Muscle of arm (tissue), 14 donors: ENCODE data around the gene ARHGAP36. TPM values are rescaled to one million over a fixed set of nuclear protein-coding genes. Genes with fewer than 3 reads are reported as not detected.

Source experiments
- DNase-seq: peaks from one replicate; pipeline ENCODE4 v3.0.0-alpha.2; 2013
- long read RNA-seq, 11 donors: transcript quantifications; one replicate each; lab custom pipeline, GENCODE V29; 2026
- polyA plus RNA-seq, 12 donors: library from polyadenylated mRNA; unstranded; fragments of 120-200 nt; gene quantifications; one replicate each; pipeline ENCODE4 v1.2.1, GENCODE V29; 2013; ENCODE audit not compliant: insufficient read length in 12 of 12

Gene ARHGAP36, protein sequence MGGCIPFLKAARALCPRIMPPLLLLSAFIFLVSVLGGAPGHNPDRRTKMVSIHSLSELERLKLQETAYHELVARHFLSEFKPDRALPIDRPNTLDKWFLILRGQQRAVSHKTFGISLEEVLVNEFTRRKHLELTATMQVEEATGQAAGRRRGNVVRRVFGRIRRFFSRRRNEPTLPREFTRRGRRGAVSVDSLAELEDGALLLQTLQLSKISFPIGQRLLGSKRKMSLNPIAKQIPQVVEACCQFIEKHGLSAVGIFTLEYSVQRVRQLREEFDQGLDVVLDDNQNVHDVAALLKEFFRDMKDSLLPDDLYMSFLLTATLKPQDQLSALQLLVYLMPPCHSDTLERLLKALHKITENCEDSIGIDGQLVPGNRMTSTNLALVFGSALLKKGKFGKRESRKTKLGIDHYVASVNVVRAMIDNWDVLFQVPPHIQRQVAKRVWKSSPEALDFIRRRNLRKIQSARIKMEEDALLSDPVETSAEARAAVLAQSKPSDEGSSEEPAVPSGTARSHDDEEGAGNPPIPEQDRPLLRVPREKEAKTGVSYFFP
- 100 to 1,000 TPM; 114 to 644 (median 429) TPM for polyA plus RNA-seq
- long read RNA-seq, donor 1, result 0 reads
- long read RNA-seq, donor 2, transcript ARHGAP36-203 (12 exons, 2,736 nt), result major isoform, 135 of 294 reads
- long read RNA-seq, donor 2, partial matches to known transcripts, result 117 of 294 reads
- long read RNA-seq, donor 2, other reads (novel, unspliced or antisense), result 39 of 294 reads
- long read RNA-seq, donor 3, transcript ARHGAP36-203 (12 exons, 2,736 nt), result major isoform, 46 of 85 reads
- long read RNA-seq, donor 3, partial matches to known transcripts, result 38 of 85 reads
- long read RNA-seq, donor 3, other reads (novel, unspliced or antisense), result 0 of 85 reads
- long read RNA-seq, donor 4, transcript ARHGAP36-203 (12 exons, 2,736 nt), result major isoform, 39 of 65 reads
- long read RNA-seq, donor 4, partial matches to known transcripts, result 25 of 65 reads
- long read RNA-seq, donor 4, other reads (novel, unspliced or antisense), result 0 of 65 reads
- long read RNA-seq, donor 5, transcript ARHGAP36-202 (9 exons, 2,447 nt), result minor isoform, 7 of 403 reads
- long read RNA-seq, donor 5, transcript ARHGAP36-203 (12 exons, 2,736 nt), result major isoform, 111 of 403 reads
- long read RNA-seq, donor 5, partial matches to known transcripts, result 226 of 403 reads
- long read RNA-seq, donor 5, other reads (novel, unspliced or antisense), result 58 of 403 reads
- long read RNA-seq, donor 6, transcript ARHGAP36-203 (12 exons, 2,736 nt), result major isoform, 36 of 49 reads
- long read RNA-seq, donor 6, partial matches to known transcripts, result 12 of 49 reads
- long read RNA-seq, donor 6, other reads (novel, unspliced or antisense), result 0 of 49 reads
- long read RNA-seq, donor 7, transcript ARHGAP36-203 (12 exons, 2,736 nt), result major isoform, 50 of 79 reads
- long read RNA-seq, donor 7, partial matches to known transcripts, result 28 of 79 reads
- long read RNA-seq, donor 7, other reads (novel, unspliced or antisense), result 0 of 79 reads
- long read RNA-seq, donor 8, transcript ARHGAP36-203 (12 exons, 2,736 nt), result major isoform, 115 of 355 reads
- long read RNA-seq, donor 8, partial matches to known transcripts, result 211 of 355 reads
- long read RNA-seq, donor 8, other reads (novel, unspliced or antisense), result 27 of 355 reads
- long read RNA-seq, donor 9, transcript ARHGAP36-203 (12 exons, 2,736 nt), result major isoform, 19 of 43 reads
- long read RNA-seq, donor 9, partial matches to known transcripts, result 24 of 43 reads
- long read RNA-seq, donor 9, other reads (novel, unspliced or antisense), result 0 of 43 reads
- long read RNA-seq, donor 10, transcript ARHGAP36-203 (12 exons, 2,736 nt), result major isoform, 127 of 271 reads
- long read RNA-seq, donor 10, partial matches to known transcripts, result 126 of 271 reads
- long read RNA-seq, donor 10, other reads (novel, unspliced or antisense), result 14 of 271 reads
- long read RNA-seq, donor 11, transcript ARHGAP36-202 (9 exons, 2,447 nt), result minor isoform, 5 of 106 reads
- long read RNA-seq, donor 11, transcript ARHGAP36-203 (12 exons, 2,736 nt), result major isoform, 59 of 106 reads
- long read RNA-seq, donor 11, partial matches to known transcripts, result 36 of 106 reads
- long read RNA-seq, donor 11, other reads (novel, unspliced or antisense), result 6 of 106 reads

DNA sequence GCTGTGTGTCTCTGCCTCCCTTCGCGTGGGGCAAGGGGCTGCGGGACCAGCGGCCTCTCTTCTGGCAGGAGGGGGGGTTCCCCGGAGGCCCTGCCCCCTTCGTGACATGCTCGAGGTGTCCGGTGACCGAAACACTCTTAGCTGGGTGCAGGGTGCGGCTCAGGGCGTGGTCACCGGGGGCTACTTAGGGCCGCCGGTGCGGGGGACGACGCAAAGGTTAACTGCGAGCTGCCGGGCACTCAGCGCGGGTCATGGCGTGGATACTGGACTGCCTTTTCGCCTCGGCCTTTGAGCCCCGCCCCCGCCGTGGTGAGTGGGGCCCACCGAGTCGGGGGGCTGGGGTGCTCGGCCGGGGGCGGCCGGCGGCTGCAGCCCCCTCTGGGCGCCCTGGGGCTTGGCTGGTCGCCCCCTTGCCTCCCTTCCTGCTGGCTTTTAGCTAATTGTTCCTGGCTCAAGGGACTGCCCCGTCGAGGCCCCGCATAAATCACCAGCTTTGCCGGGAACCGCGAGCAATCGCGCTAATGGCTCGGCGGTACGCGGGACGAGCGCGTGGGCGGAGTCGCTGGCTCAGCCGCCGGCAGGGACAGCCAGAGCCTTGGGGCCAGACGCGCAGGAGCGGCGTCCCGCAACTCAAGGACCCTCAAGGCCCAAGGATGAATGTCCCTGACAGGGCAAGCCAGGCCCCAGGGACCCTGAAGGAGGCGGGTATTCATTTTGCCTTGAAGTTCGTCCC is at the start of gene ARHGAP36:
TSS of gene ARHGAP36 (plus strand) at position 211 of the 733 bp plus-strand sequence. CDS start 23,320 bp downstream, outside the sequence.
- no peak for DNase-seq

DNA sequence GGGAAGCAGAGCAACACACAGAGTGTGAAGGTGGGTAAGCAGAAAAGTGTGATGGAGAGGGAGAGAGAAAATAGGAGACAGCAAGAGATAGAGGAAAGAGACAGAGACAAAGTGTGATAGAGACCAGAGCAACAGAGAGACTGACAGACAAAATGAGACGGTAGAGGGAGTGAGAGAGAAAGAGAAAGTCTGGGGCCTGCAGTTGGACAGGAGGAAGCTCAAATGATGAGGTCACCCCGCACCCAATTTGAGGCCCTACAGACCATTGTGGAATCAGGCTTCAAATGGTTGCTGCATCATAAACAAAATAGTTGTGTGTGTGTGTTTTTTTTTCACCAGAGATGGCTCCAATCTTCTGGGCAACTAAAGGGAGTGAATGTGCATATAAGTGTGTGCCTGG is 48.0 kb upstream of the ARHGAP36 start:
- no peak for DNase-seq

DNA sequence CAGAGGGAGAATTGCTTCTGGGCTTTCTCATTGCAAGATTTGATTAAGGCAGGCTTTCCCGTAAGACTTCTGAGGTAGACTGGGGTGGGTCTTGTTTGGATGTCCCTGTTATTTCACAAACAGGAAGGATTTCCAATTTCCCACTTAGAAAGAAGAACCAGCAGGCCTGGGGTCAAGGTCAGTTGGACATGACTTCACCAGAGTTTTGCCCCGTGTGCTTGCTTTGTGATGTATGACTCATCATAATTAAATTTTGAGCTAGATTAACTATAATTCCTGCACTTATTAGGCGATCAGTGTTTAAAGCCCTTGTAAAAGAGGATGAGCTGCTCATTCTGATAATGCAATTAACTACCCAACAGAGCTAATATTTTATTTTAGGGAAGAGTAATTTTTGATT is 32.8 kb upstream of the ARHGAP36 start:
- DNase-seq, result no peak

DNA sequence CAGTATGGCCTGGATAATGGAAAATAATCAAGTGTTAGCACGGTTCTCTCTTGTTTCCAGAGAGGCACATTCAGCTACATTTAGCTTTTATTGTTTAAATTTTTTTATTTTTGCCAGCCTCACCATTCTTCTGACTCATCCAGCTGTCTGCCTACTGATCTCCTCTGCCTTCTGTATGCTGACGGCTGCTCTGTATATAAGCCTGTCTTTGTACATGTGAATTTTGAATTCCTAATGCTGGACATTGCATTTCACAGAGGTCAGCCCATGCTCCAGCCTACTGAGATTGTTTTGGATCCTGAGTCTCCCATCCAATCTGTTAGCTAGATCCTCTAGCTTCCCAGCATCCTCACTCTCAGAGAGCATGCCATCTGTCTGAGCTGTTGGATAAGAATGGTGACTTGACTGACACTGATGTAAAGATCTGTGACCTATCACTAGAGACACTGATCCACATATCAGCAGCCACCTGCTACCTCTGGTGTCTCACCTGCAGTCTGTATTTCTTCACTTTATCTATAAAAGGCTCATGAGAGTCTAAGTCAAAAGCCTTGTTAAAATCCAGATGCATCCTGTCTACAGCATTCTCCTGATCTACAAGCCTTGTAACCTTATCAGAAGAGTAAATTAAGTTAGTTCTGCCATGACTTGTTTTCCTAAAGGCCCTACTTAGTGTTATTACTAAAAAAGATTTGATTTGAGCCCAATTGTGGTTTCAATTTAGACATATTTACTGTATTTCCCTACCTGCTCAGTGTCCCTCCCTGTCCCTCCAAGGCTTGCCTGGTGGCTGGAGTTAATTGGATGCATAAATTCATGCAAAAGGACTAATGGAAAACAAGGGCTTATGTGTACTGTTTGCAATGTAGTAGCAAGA is 25.6 kb upstream of the ARHGAP36 start:
- DNase-seq, result no peak

DNA sequence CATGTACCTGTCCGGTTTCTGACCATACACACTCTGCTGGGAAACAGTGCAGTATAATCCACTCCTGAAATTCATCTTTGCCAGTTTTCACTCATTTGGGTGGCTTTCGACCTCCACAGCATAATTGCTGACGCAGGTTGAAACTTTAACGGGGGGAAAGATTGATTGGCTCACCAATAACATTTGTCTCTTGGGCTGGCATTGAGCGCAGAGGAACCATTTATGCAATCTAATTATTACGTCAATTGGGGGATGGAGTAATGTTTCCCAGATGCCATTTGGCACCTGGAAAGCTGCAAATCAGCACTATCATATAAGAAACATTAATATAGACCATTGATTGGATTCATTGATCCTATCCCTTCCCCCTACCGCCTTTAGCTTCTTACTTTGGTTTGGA is 24.1 kb upstream of the ARHGAP36 start:
- DNase-seq, result no peak

DNA sequence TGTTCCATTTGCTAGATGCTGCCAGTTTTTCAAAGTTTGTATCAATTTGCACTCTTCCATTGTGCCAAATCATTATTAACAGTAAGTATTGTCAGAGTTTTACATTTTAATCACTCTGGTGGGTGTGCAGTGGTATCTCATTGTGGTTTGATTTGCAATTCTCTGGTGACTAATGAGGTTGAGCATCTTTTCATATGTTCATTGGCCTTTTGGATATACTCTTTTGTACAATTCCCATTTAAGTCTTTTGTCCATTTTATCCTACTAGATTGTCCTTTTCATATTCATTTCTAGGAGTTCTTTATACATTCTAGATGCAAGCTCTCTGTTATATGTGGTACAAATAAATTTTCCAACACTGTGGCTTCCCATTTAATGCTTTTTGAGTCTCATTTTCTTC is 17.4 kb upstream of the ARHGAP36 start:
- no peak for DNase-seq

DNA sequence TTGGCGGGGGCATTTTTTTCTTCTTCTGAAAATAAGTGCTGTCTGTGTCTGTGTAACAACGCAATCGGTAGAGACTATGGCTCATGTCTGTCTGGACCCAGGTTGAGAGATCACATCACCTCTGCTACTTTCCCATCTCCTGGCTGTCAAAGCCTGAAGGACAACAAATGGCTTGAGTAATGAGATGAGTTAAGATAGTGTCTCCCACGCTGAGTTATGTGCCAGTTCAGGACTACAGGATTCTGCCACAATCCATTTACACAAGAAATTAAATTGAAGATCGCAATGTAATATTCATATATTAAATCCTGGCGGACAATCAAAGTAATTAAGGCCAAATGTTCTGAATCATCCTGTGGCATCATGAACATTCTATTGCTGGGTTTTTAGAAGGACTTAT is 16.5 kb upstream of the ARHGAP36 start:
- DNase-seq, result no peak

DNA sequence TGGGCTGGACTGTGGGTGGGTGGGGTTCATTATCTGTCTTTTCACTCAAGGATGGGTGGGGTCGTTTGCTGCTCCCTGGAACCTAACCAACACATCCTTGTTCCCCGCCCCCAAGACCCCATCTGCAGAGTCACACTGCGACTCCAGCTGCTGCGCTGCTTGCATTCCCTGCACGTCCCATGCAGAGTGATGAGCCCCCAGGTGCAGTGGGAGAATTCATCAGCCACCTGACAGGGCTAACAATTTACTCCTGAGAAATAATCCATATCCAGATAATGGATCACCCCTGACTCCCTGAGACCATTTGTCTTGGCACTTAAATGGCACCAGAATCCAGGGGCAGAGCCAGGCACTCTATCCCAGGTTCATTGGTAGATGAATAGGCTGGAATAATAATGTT is 12.4 kb upstream of the ARHGAP36 start:
- no peak for DNase-seq

DNA sequence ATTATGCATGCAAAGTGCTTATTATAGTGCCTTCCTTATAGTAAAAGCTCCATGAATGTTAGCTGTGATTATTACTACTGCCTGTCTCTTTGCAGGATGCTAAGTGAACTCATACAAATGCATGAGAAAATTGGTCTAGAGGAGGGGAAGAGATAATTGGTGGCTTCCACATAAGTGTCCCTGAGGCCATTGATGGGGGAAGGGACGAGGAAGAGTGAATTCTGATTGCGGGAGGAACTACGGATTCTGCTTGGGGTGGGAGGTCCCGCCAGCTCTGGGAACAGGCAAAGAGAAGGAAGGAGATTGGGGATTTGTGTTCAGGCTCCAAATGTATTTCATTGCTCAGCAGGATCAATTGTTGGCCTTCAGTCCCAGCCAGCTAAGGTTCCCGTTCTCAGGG is 11.6 kb upstream of the ARHGAP36 start:
- no peak for DNase-seq

DNA sequence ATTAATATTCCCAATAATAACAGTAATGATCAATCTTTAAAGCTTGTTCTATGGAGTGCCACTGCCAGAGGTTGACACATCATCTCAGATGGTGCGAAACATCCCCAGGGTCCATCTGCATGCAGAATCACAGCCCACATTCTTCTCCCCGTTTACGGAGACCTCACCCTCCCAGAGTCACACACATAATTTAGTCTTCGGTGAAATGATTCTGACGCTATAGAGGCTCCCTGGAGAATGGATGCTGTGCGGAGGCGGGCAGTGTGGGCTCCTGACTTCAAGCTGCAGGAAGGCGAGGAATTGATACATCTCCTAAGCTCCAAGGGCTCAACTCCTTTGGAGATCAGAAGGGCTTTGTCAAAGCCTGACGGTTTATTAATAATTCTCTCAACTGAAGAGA is 11.0 kb upstream of the ARHGAP36 start:
- no peak for DNase-seq

DNA sequence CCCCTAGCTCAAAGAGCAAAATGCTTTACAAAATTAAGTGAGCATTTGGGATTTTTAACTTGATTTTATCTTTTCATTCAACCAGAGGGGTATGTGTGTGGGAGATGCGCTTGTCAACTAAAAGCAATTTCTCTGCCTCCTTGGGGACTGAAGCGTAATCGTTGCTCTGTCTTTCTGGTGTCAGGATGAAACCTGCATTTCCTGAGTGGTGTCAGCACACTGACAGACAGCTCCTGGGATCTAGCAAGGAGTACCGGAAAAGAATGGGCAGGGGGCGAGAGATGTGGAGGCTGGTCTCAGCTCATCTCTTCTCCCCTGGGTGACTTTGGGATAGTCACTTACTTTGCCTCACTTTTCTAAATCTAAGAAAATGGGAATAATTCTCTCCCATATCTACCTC is 5.1 kb upstream of the ARHGAP36 start:
- DNase-seq, result no peak

DNA sequence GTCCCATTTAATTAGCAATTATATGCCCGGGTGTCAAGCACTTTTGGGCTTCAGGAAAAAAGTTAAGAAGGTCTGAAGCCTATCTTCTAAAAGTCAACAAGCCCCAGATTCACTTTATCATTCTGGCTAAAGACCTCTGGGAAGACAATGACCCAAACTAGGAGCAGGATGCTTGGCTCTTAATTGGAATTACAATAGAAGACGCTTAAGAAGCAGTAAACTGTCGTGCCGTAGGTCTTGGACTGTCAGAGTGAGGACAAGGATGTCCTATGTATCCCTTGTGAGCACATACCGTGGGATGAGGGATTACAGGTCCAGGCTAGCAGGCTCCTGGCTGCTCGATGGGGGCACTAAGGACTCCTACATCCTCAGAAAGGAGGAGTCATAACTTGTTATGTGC is 3.2 kb upstream of the ARHGAP36 start:
- no peak for DNase-seq

DNA sequence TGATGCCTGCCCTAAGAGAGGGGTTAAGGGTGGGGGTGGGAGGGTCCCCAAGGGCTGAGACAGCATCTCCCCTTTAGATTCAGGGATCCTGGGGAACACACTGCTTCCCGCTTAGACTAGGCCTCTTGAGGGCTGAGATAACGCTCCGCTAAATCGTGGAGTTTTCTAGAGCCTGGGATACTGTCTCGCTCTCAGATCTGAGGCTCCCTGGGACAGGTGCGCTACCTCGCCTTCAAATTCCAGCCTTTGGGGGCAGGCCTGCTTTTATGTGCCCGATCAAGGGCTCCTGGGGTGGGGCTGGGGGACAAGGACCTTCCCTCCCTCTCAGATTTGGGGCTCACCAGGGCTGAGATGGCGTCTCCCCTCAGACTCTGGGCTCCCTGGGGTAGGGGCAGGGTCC is 440 bp upstream of the ARHGAP36 start:
- no peak for DNase-seq

DNA sequence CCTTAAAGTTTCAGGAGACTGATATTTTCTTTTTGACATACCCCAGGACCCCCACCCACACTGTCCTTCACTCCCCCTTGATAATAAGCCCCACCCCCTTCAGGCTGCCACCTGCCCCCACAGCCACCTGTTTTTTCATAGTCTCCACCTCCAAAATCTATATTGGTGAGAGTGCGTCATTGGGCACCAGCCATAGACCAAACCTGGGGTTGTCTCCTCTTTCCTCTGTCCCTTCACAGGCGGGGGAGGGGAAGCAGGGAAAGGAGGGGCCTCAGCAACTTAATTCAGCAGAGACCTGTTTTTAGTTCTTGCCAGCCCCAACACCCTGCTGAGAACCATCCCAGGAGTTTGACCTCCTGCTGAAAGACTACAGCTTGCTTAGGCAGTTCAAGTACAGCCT is 1.1 kb downstream of the ARHGAP36 start:
- no peak for DNase-seq

DNA sequence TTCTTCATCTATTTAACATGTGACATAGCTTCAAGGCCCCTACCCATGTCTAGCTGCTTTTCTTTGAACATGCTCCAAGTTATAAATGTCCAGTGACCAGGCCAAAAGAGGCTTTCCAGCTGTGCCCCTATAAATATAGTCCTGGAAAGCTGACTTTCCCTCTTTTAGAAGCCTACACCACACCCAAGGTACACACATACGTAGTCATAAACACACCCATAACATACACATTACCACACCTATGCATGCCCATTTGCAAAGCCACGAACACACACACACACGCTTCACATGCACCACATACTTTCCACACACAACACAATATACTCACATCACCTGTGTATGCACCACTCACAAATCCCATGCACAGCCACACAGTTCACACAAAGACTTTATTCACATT is 2.0 kb downstream of the ARHGAP36 start:
- no peak for DNase-seq

DNA sequence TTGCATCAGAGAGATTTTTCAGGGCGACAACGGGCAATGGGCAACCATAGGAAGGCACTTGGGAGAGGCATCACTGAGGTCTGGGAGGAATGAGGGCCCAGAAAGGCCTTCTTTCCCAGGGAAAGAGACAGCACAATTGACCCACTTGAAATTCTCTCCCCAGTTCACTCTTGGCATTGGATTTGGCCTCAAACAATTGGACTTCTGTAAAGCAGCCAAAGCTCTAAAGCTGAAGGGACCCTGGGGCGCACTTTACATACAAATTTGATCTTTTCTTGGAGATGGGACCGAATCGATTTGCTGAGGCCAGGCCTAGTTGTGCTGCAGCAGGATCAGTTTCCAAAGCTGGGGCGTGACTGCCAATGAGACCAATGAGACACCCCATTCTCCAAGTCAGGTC is 3.2 kb downstream of the ARHGAP36 start:
- no peak for DNase-seq

DNA sequence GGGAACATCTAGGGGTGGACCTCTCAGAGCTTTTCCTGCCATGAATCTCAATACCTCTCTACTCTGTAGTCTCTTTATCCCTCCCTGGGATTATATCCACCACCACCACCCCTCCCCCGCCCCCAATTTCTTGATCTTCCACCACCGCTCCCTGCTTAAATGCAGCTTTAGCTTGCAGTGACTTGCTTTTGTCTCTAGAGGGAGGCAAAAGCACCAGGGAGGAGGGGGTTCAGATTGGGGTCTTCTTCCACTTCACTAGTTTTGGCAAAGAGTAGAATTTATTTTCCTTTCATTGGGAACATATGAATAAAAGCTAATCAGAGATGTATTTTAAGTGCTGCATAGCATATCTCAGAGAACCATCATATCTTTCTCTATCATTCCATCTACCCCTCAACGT is 5.5 kb downstream of the ARHGAP36 start:
- DNase-seq, result no peak

DNA sequence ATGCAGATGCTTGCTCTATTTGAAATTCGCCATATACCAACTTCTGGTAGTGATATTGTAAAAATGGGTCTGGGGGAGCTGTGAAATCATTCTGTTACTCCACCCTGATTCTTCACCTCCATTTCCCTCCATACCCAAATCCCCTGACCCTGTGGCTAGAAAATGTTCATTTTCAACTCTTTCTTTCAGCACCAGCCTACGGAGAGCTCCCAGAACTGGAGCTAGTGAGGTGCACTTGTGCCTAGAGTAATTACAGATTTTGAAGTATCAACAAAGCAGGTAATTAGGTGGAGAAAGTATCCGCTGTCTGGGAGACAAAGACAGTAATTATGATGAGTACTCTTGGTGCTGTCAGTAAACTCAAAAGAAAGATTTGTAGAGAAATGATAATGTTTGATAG is 8.1 kb downstream of the ARHGAP36 start:
- DNase-seq, result no peak

DNA sequence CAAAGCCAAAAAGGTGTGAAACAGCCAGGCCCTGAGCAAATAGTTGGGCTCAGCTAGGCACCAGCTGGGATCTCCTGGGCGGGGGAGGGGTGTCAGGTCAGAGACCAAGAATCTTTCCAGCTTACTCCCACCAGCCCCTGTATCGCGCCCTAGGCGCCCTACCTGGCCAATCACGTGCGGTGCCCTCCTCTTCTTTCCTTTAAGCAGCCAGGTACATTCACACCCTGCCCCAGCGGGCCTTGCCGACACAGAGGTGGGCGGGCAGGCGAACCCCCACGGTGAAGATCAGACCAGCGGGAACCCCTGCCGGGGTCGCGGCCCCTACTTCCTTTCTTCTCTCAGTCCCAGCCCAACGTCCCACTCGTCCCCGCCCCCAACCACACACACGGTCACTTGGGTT is 9.1 kb downstream of the ARHGAP36 start:
- DNase-seq, result no peak
